SK-N-SH (cell line): ENCODE results near the gene LSMEM2. TPM values are rescaled to one million over a fixed set of nuclear protein-coding genes. Genes with fewer than 3 reads are reported as not detected.
"Not testable (repeated sequence)": the region's sequence is repeated elsewhere in the genome, so short reads cannot be mapped to it uniquely, and the experiment has no call there.

ENCODE experiments used
- CTCF ChIA-PET: fragments of 300-600, 350-600 bp; formaldehyde crosslinking; extraction: SDS; loops from one replicate; lab custom pipeline; 2021; lab: Yijun Ruan, JAX
- POLR2A ChIA-PET: fragments of 350-600 bp; sonication (Branson Sonifier 250); formaldehyde crosslinking; extraction: SDS; loops from one replicate; lab custom pipeline; 2020; ENCODE audit warnings: antibody characterized with exemption, inconsistent platforms; lab: Yijun Ruan, JAX
- DNase-seq: peaks from one replicate; pipeline ENCODE4 v3.0.0; 2012
- H2AFZ ChIP-seq: fragments of 200-600 bp; sonication (generic); 2 replicates; pipeline ENCODE4 v1.8.1; 2016; ENCODE audit warnings: antibody characterized with exemption, mild to moderate bottlenecking, low read depth
- H3F3A ChIP-seq: fragments of 200-600 bp; sonication (generic); replicated peaks from 2 replicates; pipeline ENCODE3; 2016; ENCODE audit warnings: antibody characterized with exemption, mild to moderate bottlenecking; ENCODE audit not compliant: insufficient read depth
- H3K27ac ChIP-seq, 2 experiments: fragments of 200-500 bp in 1 of 2; fragments of 200-600 bp in 1 of 2; sonication (Bioruptor generic) in 1 of 2; sonication (generic), shearing (Covaris generic) in 1 of 2; 2 replicates each; pipeline versions ENCODE4 v1.5.1 to v1.6.1; 2014 to 2016; ENCODE audit warnings: low read depth in 2 of 2, inconsistent platforms in 1 of 2, low read length in 1 of 2, mild to moderate bottlenecking in 1 of 2, mixed read lengths in 1 of 2
- H3K27me3 ChIP-seq: fragments of 200-600 bp; sonication (generic), shearing (Covaris generic); 2 replicates; pipeline ENCODE4 v1.6.1; 2016; ENCODE audit warnings: mixed run types; ENCODE audit not compliant: insufficient read depth
- H3K36me3 ChIP-seq, 2 experiments: fragments of 200-500 bp in 1 of 2; fragments of 200-600 bp in 1 of 2; sonication (Bioruptor generic) in 1 of 2; sonication (generic) in 1 of 2; replicated peaks in 1 of 2; 2 replicates each; pipeline versions ENCODE3 to v1.5.1; 2014 to 2016; ENCODE audit warnings: low read length in 1 of 2, mild to moderate bottlenecking in 1 of 2; ENCODE audit not compliant: insufficient read depth in 2 of 2, control insufficient read depth in 1 of 2
- H3K4me1 ChIP-seq, 2 experiments: fragments of 200-500 bp in 1 of 2; fragments of 200-600 bp in 1 of 2; sonication (Bioruptor generic) in 1 of 2; sonication (generic), shearing (Covaris generic) in 1 of 2; 2 replicates each; pipeline versions ENCODE4 v1.5.1 to v1.6.1; 2014 to 2016; ENCODE audit warnings: low read depth in 1 of 2, low read length in 1 of 2, mixed run types in 1 of 2; ENCODE audit not compliant: insufficient read depth in 2 of 2, control insufficient read depth in 1 of 2
- H3K4me2 ChIP-seq: fragments of 200-600 bp; sonication (generic), shearing (Covaris generic); 2 replicates; pipeline ENCODE4 v1.6.1; 2017; ENCODE audit warnings: mixed run types
- H3K4me3 ChIP-seq, 2 experiments: fragments of 200-500 bp in 1 of 2; fragments of 200-600 bp in 1 of 2; sonication (Bioruptor generic) in 1 of 2; sonication (generic), shearing (Covaris generic) in 1 of 2; 2 replicates each; pipeline versions ENCODE4 v1.5.1 to v1.8.1; 2014 to 2016; ENCODE audit warnings: low read depth in 2 of 2, inconsistent platforms in 1 of 2, low read length in 1 of 2, mild to moderate bottlenecking in 1 of 2, mixed read lengths in 1 of 2, moderate library complexity in 1 of 2
- H3K79me2 ChIP-seq: fragments of 200-600 bp; sonication (generic); 2 replicates; pipeline ENCODE4 v1.8.1; 2017; ENCODE audit warnings: mild to moderate bottlenecking; ENCODE audit not compliant: insufficient read depth
- H3K9ac ChIP-seq: fragments of 200-600 bp; sonication (generic); 2 replicates; pipeline ENCODE4 v1.6.1; 2017; ENCODE audit warnings: mixed run types
- H3K9me2 ChIP-seq: fragments of 200-600 bp; sonication (generic); 2 replicates; pipeline ENCODE4 v1.6.1; 2017; ENCODE audit warnings: mixed run types
- H3K9me3 ChIP-seq: fragments of 200-600 bp; sonication (generic); 2 replicates; pipeline ENCODE4 v1.6.1; 2017; ENCODE audit warnings: mixed run types, mild to moderate bottlenecking, moderate library complexity
- H4K20me1 ChIP-seq: fragments of 200-600 bp; sonication (generic); 2 replicates; pipeline ENCODE4 v1.6.1; 2017; ENCODE audit warnings: mild to moderate bottlenecking, mixed run types; ENCODE audit not compliant: insufficient read depth
- ELF1 ChIP-seq: IDR thresholded peaks from 2 replicates; pipeline ENCODE4 v1.4.0; 2012
- EP300 ChIP-seq, 2 experiments: IDR thresholded peaks; 2 replicates each; pipeline versions ENCODE4 v1.4.0 to v1.6.1; 2012; ENCODE audit warnings: borderline replicate concordance in 1 of 2, low read depth in 1 of 2, low read length in 1 of 2
- EZH2phosphoT487 ChIP-seq: fragments of 200-600 bp; sonication (generic); IDR thresholded peaks from 2 replicates; pipeline ENCODE4 v1.6.1; 2017; ENCODE audit warnings: low read depth, mixed run types, mild to moderate bottlenecking, antibody characterized with exemption, moderate library complexity, borderline replicate concordance
- FOSL2 ChIP-seq: IDR thresholded peaks from 2 replicates; pipeline ENCODE4 v1.4.0; 2012; ENCODE audit warnings: low read depth, mild to moderate bottlenecking, moderate library complexity, borderline replicate concordance
- FOXM1 ChIP-seq: IDR thresholded peaks from 2 replicates; pipeline ENCODE4 v1.4.0; 2012; ENCODE audit warnings: low read depth, mild to moderate bottlenecking
- GATA2 ChIP-seq: sonication (generic); formaldehyde crosslinking; IDR thresholded peaks from 2 replicates; pipeline ENCODE4 v1.5.0; 2020; ENCODE audit warnings: mild to moderate bottlenecking, missing genetic modification reagents
- JUND ChIP-seq: IDR thresholded peaks from 2 replicates; pipeline ENCODE4 v1.4.0; 2012
- MEF2A ChIP-seq: IDR thresholded peaks from 2 replicates; pipeline ENCODE4 v1.4.0; 2012; ENCODE audit warnings: low read depth, borderline replicate concordance
- MXI1 ChIP-seq: IDR thresholded peaks from 2 replicates; pipeline ENCODE4 v1.6.1; 2012; ENCODE audit warnings: mild to moderate bottlenecking, low read depth, low read length, improper control_type of control experiment
- NFIC ChIP-seq: IDR thresholded peaks from 2 replicates; pipeline ENCODE4 v1.4.0; 2012; ENCODE audit warnings: borderline replicate concordance
- RAD21 ChIP-seq: IDR thresholded peaks from 2 replicates; pipeline ENCODE4 v1.6.1; 2012; ENCODE audit warnings: mild to moderate bottlenecking, low read length
- RCOR1 ChIP-seq: fragments of 150-350 bp; IDR thresholded peaks from 2 replicates; pipeline ENCODE4 v1.6.1; 2017; ENCODE audit warnings: antibody characterized with exemption, low read length
- SIN3A ChIP-seq: IDR thresholded peaks from 2 replicates; pipeline ENCODE4 v1.6.1; 2012; ENCODE audit warnings: low read depth, mild to moderate bottlenecking, low read length, moderate library complexity, borderline replicate concordance
- TCF12 ChIP-seq: IDR thresholded peaks from 2 replicates; pipeline ENCODE4 v1.4.0; 2012
- TEAD4 ChIP-seq: IDR thresholded peaks from 2 replicates; pipeline ENCODE4 v1.4.0; 2012; ENCODE audit warnings: mild to moderate bottlenecking, borderline replicate concordance; ENCODE audit not compliant: insufficient read depth
- WGBS: methylation state at CpG from one replicate; pipeline ENCODE4 v1.1.6; 2017; ENCODE audit warnings: low lambda C conversion rate; 5-methylcytosine and 5-hydroxymethylcytosine counted together
- polyA plus RNA-seq, 3 experiments: library from polyadenylated mRNA; depleted of rRNA; stranded (reverse); fragments of >200 nt; gene quantifications; 2 replicates each; pipeline ENCODE4 v1.2.3, GENCODE V29; 2012
- TF ChIP-seq, protein P1 (sequence below): IDR thresholded peaks from 2 replicates; pipeline ENCODE4 v1.6.1; 2012; ENCODE audit warnings: mild to moderate bottlenecking, low read depth, low read length, moderate library complexity
- TF ChIP-seq, protein P2 (sequence below): IDR thresholded peaks from 2 replicates; pipeline ENCODE4 v1.4.0; 2012; ENCODE audit warnings: low read depth, borderline replicate concordance
- TF ChIP-seq, protein P3 (sequence below): IDR thresholded peaks from 2 replicates; pipeline ENCODE4 v1.4.0; 2012; ENCODE audit warnings: low read depth
- TF ChIP-seq, protein P4 (sequence below): fragments of 200-600 bp; sonication (generic); IDR thresholded peaks from 2 replicates; pipeline ENCODE4 v1.6.1; 2017; ENCODE audit warnings: antibody characterized with exemption, mild to moderate bottlenecking, moderate library complexity

LSMEM2 gene
- polyA plus RNA-seq, 1 of the 3 experiments (the other 2 are of a cell fraction), result 0.03 TPM

DNA sequence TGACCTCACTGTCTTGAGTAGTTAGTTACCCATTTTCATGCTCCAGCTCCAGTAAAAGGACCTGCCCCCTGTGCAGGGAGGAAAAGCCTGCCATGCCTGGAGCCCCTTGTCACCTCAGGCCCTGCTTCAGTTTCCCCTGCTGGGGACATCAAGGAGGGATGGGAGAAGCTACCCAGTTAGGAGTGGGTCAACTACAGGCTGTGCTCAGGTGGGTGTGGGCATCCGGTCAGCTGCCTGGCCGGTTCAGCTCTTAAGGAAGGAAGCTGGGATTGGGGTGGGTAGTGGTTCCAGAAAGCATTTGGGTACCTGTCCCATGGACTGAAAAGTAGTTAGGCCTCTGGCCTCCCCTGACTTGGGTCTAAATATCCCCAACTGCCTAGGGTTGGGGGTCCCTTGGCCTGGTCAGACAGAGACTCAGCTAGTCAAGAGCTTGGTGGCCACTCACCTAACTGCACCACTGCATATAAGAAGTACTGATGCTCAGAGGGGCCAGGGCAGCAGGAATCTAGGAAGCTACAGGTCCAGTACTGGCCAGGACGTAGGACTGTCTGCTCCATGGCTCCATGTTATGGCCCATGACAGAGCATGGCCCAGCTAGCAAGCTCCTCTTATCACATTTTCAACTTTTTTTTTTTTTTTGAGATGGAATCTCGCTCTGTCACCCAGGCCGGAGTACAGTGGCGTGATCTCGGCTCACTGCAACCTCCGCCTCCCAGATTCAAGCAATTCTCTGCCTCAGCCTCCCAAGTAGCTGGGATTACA is 549 bp downstream of the LSMEM2 start:
- no peak for DNase-seq
- CTCF ChIA-PET, result interaction anchor here (1.0 to 12.2 kb wide), 5 partner anchors 19 to 158 kb away, joined by 4 to 206 read pairs (median 11); partner anchors contain the start of genes GNAT1, HYAL3 and NAA80
- peaks cover 0 to 7% of the 10 kb centered on the region in 2 experiments; a peak in 1 of 4 replicates for H3K4me1 ChIP-seq
- no peak overlapping the region for H3K9ac ChIP-seq
- POLR2A ChIA-PET, result interaction anchor here (1.2 kb wide), 1 partner anchor 20 kb away, joined by 4 read pairs; no protein-coding TSS in a partner anchor
- H3K79me2 ChIP-seq, result no peaks in the 10 kb centered on the region
- no peak overlapping the region for H3K27ac ChIP-seq
- H3F3A ChIP-seq, result peaks cover 3% of the 10 kb centered on the region
- no peaks in the 10 kb centered on the region for H3K9me3 ChIP-seq
- 92% methylated on average over 8 of the region's 8 CpGs for WGBS
- no peak overlapping the region for H3K4me3 ChIP-seq
- H2AFZ ChIP-seq, result no peak overlapping the region
- H3K9me2 ChIP-seq, result no peaks in the 10 kb centered on the region
- H3K27me3 ChIP-seq, result 0 out of 2 replicates have a peak, but pooled peaks cover 12% of the 10 kb centered on the region
- no peak for TF ChIP-seq NFIC
- no peak for TF ChIP-seq MEF2A
- no peak for TF ChIP-seq EZH2phosphoT487
- no peak for TF ChIP-seq RCOR1
- no peak for TF ChIP-seq MXI1
- TF ChIP-seq, protein P1, sequence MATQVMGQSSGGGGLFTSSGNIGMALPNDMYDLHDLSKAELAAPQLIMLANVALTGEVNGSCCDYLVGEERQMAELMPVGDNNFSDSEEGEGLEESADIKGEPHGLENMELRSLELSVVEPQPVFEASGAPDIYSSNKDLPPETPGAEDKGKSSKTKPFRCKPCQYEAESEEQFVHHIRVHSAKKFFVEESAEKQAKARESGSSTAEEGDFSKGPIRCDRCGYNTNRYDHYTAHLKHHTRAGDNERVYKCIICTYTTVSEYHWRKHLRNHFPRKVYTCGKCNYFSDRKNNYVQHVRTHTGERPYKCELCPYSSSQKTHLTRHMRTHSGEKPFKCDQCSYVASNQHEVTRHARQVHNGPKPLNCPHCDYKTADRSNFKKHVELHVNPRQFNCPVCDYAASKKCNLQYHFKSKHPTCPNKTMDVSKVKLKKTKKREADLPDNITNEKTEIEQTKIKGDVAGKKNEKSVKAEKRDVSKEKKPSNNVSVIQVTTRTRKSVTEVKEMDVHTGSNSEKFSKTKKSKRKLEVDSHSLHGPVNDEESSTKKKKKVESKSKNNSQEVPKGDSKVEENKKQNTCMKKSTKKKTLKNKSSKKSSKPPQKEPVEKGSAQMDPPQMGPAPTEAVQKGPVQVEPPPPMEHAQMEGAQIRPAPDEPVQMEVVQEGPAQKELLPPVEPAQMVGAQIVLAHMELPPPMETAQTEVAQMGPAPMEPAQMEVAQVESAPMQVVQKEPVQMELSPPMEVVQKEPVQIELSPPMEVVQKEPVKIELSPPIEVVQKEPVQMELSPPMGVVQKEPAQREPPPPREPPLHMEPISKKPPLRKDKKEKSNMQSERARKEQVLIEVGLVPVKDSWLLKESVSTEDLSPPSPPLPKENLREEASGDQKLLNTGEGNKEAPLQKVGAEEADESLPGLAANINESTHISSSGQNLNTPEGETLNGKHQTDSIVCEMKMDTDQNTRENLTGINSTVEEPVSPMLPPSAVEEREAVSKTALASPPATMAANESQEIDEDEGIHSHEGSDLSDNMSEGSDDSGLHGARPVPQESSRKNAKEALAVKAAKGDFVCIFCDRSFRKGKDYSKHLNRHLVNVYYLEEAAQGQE, result no peak
- no peak for TF ChIP-seq FOSL2
- TF ChIP-seq TEAD4, result no peak
- TF ChIP-seq JUND, result no peak
- no peak for TF ChIP-seq EP300 (IDR thresholded peaks at IDR 0.05; ENCODE audit: borderline replicate concordance in 1 of 2, low read depth in 1 of 2, low read length in 1 of 2)
- TF ChIP-seq, protein P2, sequence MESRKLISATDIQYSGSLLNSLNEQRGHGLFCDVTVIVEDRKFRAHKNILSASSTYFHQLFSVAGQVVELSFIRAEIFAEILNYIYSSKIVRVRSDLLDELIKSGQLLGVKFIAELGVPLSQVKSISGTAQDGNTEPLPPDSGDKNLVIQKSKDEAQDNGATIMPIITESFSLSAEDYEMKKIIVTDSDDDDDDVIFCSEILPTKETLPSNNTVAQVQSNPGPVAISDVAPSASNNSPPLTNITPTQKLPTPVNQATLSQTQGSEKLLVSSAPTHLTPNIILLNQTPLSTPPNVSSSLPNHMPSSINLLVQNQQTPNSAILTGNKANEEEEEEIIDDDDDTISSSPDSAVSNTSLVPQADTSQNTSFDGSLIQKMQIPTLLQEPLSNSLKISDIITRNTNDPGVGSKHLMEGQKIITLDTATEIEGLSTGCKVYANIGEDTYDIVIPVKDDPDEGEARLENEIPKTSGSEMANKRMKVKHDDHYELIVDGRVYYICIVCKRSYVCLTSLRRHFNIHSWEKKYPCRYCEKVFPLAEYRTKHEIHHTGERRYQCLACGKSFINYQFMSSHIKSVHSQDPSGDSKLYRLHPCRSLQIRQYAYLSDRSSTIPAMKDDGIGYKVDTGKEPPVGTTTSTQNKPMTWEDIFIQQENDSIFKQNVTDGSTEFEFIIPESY, result no peak
- no peak for TF ChIP-seq TCF12
- no peak for TF ChIP-seq ELF1
- TF ChIP-seq GATA2 (CRISPR knock-in tag), result no peak
- no peak for TF ChIP-seq FOXM1
- TF ChIP-seq, protein P3, sequence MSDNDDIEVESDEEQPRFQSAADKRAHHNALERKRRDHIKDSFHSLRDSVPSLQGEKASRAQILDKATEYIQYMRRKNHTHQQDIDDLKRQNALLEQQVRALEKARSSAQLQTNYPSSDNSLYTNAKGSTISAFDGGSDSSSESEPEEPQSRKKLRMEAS, result no peak
- TF ChIP-seq, protein P4, sequence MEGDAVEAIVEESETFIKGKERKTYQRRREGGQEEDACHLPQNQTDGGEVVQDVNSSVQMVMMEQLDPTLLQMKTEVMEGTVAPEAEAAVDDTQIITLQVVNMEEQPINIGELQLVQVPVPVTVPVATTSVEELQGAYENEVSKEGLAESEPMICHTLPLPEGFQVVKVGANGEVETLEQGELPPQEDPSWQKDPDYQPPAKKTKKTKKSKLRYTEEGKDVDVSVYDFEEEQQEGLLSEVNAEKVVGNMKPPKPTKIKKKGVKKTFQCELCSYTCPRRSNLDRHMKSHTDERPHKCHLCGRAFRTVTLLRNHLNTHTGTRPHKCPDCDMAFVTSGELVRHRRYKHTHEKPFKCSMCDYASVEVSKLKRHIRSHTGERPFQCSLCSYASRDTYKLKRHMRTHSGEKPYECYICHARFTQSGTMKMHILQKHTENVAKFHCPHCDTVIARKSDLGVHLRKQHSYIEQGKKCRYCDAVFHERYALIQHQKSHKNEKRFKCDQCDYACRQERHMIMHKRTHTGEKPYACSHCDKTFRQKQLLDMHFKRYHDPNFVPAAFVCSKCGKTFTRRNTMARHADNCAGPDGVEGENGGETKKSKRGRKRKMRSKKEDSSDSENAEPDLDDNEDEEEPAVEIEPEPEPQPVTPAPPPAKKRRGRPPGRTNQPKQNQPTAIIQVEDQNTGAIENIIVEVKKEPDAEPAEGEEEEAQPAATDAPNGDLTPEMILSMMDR, result no peak
- TF ChIP-seq SIN3A, result no peak
- TF ChIP-seq RAD21, result no peak
- H3K36me3 ChIP-seq, result no peaks in the 10 kb centered on the region
- H3K4me2 ChIP-seq, result no peak overlapping the region
- H4K20me1 ChIP-seq, result no peaks in the 10 kb centered on the region

DNA sequence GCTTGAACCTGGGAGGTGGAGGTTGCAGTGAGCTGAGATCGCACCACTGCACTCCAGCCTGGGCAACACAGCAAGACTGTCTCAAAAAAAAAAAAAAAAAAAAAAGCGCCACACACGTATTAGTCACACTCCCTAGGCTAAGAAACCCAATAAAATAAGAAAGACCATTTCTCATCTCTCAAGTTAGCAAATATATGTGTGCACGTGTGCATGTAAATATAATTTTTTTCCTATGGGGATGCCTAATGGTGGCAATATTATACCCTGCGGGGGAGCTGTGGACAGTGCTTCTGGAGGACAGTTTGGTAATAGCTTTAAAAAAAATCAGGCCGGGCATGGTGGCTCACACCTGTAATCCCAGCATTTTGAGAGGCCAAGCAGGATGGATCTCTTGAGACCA is 5.2 kb downstream of the LSMEM2 start:
- H2AFZ ChIP-seq, H3K9me2 ChIP-seq, H3K27ac ChIP-seq, H3K9ac ChIP-seq, H3K4me3 ChIP-seq, H4K20me1 ChIP-seq, DNase-seq, H3K4me2 ChIP-seq, H3K4me1 ChIP-seq, POLR2A ChIA-PET, H3K79me2 ChIP-seq, H3F3A ChIP-seq, H3K9me3 ChIP-seq, H3K27me3 ChIP-seq: not testable (repeated sequence)
- H3K36me3 ChIP-seq, result peaks cover 0 to 18% of the 10 kb centered on the region in 2 experiments
- CTCF ChIA-PET, result interaction anchor here (1.0 to 2.1 kb wide), 5 partner anchors 9 to 259 kb away, joined by 3 to 11 read pairs (median 3); no protein-coding TSS in a partner anchor
- WGBS, result 88% methylated on average over 6 of the region's 6 CpGs
